HG02938 (cell line): ENCODE measurements around the gene COL19A1.
"Not testable (repeated sequence)": the region's sequence is repeated elsewhere in the genome, so short reads cannot be mapped to it uniquely, and the experiment has no call there.

Source experiments
- ATAC-seq: cut with Tn5 transposase; IDR thresholded peaks from one replicate; pipeline ENCODE4 v1.9.1; 2021; ENCODE audit warnings: mild to moderate bottlenecking, moderate library complexity; ENCODE audit not compliant: unreplicated experiment

Gene COL19A1

GRCh38 chr6:69866770-69867638, 648 bp downstream of the COL19A1 start:
- ATAC-seq = peak; percentile 55

- ATAC-seq = peak; percentile 22
These were observed 1.3 kb downstream of the COL19A1 start for GRCh38 chr6:69867639-69867976.

- ATAC-seq = no peak
These were observed 2.0 kb downstream of the COL19A1 start for GRCh38 chr6:69868252-69868804.

- no peak for ATAC-seq
These were observed 2.6 kb downstream of the COL19A1 start for GRCh38 chr6:69868961-69869360.

GRCh38 chr6:69871107-69871506, 4.8 kb downstream of the COL19A1 start:
- no peak for ATAC-seq

GRCh38 chr6:69873291-69873690, 6.9 kb downstream of the COL19A1 start:
- ATAC-seq = no peak

- ATAC-seq = no peak
These were observed 9.4 kb downstream of the COL19A1 start for GRCh38 chr6:69875715-69876114.

- no peak for ATAC-seq
These were observed 12.4 kb downstream of the COL19A1 start for GRCh38 chr6:69878795-69879194.

GRCh38 chr6:69880601-69881000, 14.2 kb downstream of the COL19A1 start:
- ATAC-seq = peak; percentile 27

- peak; percentile 86 for ATAC-seq
These were observed 15.2 kb downstream of the COL19A1 start for GRCh38 chr6:69881322-69882151.

GRCh38 chr6:69883551-69883950, 17.2 kb downstream of the COL19A1 start:
- ATAC-seq = no peak

GRCh38 chr6:69884231-69884630, 17.9 kb downstream of the COL19A1 start:
- no peak for ATAC-seq

- ATAC-seq = peak; percentile 68
These were observed 20.7 kb downstream of the COL19A1 start for GRCh38 chr6:69887026-69887425.

GRCh38 chr6:69887714-69888345, 21.5 kb downstream of the COL19A1 start:
- ATAC-seq = no peak

- no peak for ATAC-seq
These were observed 22.3 kb downstream of the COL19A1 start for GRCh38 chr6:69888482-69889233.

- not testable (repeated sequence) for ATAC-seq
These were observed 23.0 kb downstream of the COL19A1 start for GRCh38 chr6:69889234-69889974.

GRCh38 chr6:69892561-69892960, 26.2 kb downstream of the COL19A1 start:
- ATAC-seq = not testable (repeated sequence)

GRCh38 chr6:69893266-69893665, 26.9 kb downstream of the COL19A1 start:
- ATAC-seq = not testable (repeated sequence)

GRCh38 chr6:69894578-69895347, 28.4 kb downstream of the COL19A1 start:
- ATAC-seq = no peak
